ENCODE data around the gene GRAP2.

GRCh38 chr22:39938509-39939111 is 37.7 kb downstream of the GRAP2 start:
- no peak for TF ChIP-seq CTCF (IDR thresholded peaks at IDR 0.05)
- TF ChIP-seq EZH2phosphoT487 (IDR thresholded peaks at IDR 0.05) = no peak

Data from neural progenitor cell (in vitro differentiated cells).